Panc1 (cell line): Measurements from ENCODE around the gene VPS41. TPM values are rescaled to one million over a fixed set of nuclear protein-coding genes. Genes with fewer than 3 reads are reported as not detected.
A peak's percentile ranks its signal among the peaks of the same experiment; 100 is the strongest.

Experiments
- ATAC-seq: fragments of 200-7000 bp; cut with Tn5 transposase; 2 replicates; pipeline ENCODE4 v1.9.1; 2020; ENCODE audit warnings: mild to moderate bottlenecking, moderate library complexity
- BruUV-seq: library from RNA; stranded (reverse); fragments of 400-500 nt; replicated peaks from 2 replicates; lab custom pipeline; 2021; lab: Mats Ljungman, UMichigan
- CTCF ChIA-PET: fragments of 300-600 bp; sonication (Branson Sonifier 250); formaldehyde crosslinking; loops from one replicate; lab custom pipeline; 2022; ENCODE audit warnings: antibody characterized with exemption; lab: Charles Lee
- POLR2A ChIA-PET: fragments of 300-600 bp; sonication (Branson Sonifier 250); formaldehyde crosslinking; loops from one replicate; lab custom pipeline; 2022; ENCODE audit warnings: antibody characterized with exemption; lab: Charles Lee
- DNase-seq: peaks from one replicate; pipeline ENCODE4 v3.0.0-alpha.2; 2010; ENCODE audit warnings: low read depth, low spot score
- H3K27ac ChIP-seq: 2 replicates; pipeline ENCODE4 v1.5.1; 2011; ENCODE audit warnings: mild to moderate bottlenecking, low read length, inconsistent platforms
- H3K27me3 ChIP-seq: fragments of 200-500 bp; sonication (Bioruptor generic); 2 replicates; pipeline ENCODE4 v1.6.0; 2014; ENCODE audit warnings: low read length, inconsistent platforms; ENCODE audit not compliant: control insufficient read depth, insufficient read depth
- H3K36me3 ChIP-seq: fragments of 200-500 bp; sonication (Bioruptor generic); 2 replicates; pipeline ENCODE4 v1.5.1; 2014; ENCODE audit warnings: inconsistent platforms, mild to moderate bottlenecking, low read length, moderate library complexity; ENCODE audit not compliant: control insufficient read depth, insufficient read depth
- H3K4me1 ChIP-seq: 2 replicates; pipeline ENCODE4 v1.5.1; 2011; ENCODE audit warnings: inconsistent platforms, mild to moderate bottlenecking, low read length, moderate library complexity; ENCODE audit not compliant: control insufficient read depth, insufficient read depth
- H3K4me3 ChIP-seq, 2 experiments: 2 replicates each; pipeline ENCODE4 v1.5.1; 2011 to 2012; ENCODE audit warnings: low read depth in 2 of 2, low read length in 2 of 2, mild to moderate bottlenecking in 2 of 2, inconsistent platforms in 1 of 2, moderate library complexity in 1 of 2
- H3K9me3 ChIP-seq: fragments of 200-500 bp; sonication (Bioruptor generic); 2 replicates; pipeline ENCODE4 v1.5.1; 2014; ENCODE audit warnings: low read depth, mild to moderate bottlenecking, inconsistent platforms, low read length, moderate library complexity; ENCODE audit not compliant: control insufficient read depth, insufficient read depth
- CTCF ChIP-seq: fragments of 450-650 bp; IDR thresholded peaks from 2 replicates; pipeline ENCODE4 v1.5.1; 2017; ENCODE audit warnings: mild to moderate bottlenecking
- POLR2AphosphoS5 ChIP-seq: IDR thresholded peaks from 2 replicates; pipeline ENCODE4 v1.6.1; 2012; ENCODE audit warnings: mild to moderate bottlenecking, low read depth, low read length, moderate library complexity
- REST ChIP-seq, 2 experiments: IDR thresholded peaks; 2 replicates each; pipeline ENCODE4 v1.6.1; 2011 to 2012; ENCODE audit warnings: low read depth in 2 of 2, control low read depth in 1 of 2, low read length in 1 of 2, mild to moderate bottlenecking in 1 of 2, moderate library complexity in 1 of 2; ENCODE audit not compliant: insufficient read depth in 1 of 2
- SIN3A ChIP-seq: IDR thresholded peaks from 2 replicates; pipeline ENCODE4 v1.6.1; 2012; ENCODE audit warnings: low read depth, mild to moderate bottlenecking, low read length, moderate library complexity, borderline replicate concordance; ENCODE audit not compliant: insufficient read depth
- TCF7L2 ChIP-seq: IDR thresholded peaks from 2 replicates; pipeline ENCODE4 v1.6.1; 2011; ENCODE audit warnings: mild to moderate bottlenecking, low read depth, low read length, inconsistent platforms
- in situ Hi-C: cut with HindIII; loops from 2 replicates; pipeline ENCODE4 v1.10.0; 2016; ENCODE audit warnings: low sequenced_read_pairs, low pct_unique_long_range_greater_than_20kb
- intact Hi-C: fragments of 100-400 bp; cut with micrococcal nuclease; formaldehyde crosslinking; loops from one replicate; pipeline ENCODE4 v1.10.0; 2022; ENCODE audit not compliant: unreplicated experiment
- total RNA-seq: library from RNA; stranded (reverse); gene quantifications from one replicate; pipeline ENCODE4 v1.2.1, GENCODE V29; 2021; ENCODE audit not compliant: unreplicated experiment

VPS41 gene
- total RNA-seq, 1 experiment from 2014 or later: 127 TPM

- Histone ChIP-seq H3K4me1 (no peaks in the 10 kb centered on the region), H3K36me3 (no peaks in the 10 kb centered on the region), H3K27ac (no peak overlapping the region), H3K9me3 (no peaks in the 10 kb centered on the region), H3K4me3 (no peak overlapping the region), H3K27me3 (no peaks in the 10 kb centered on the region)
- no TSS peak for BruUV-seq
- ATAC-seq (no peak), DNase-seq (no peak)
- ChIA-PET CTCF (no interaction called here), POLR2A (no interaction called here)
- in situ Hi-C loops: no loop called here
- no peak for TF ChIP-seq POLR2AphosphoS5
- peak; percentile 17; the same call in 1 of the 2 replicates for TF ChIP-seq CTCF
- TF ChIP-seq SIN3A: no peak
- no peak for TF ChIP-seq TCF7L2
- no peak for TF ChIP-seq REST (IDR thresholded peaks at IDR 0.05; ENCODE audit: insufficient read depth in 1 of 2, low read depth in 2 of 2, low read length in 1 of 2)
- intact Hi-C loops: no loop called here
Observed at GRCh38 chr7:38716397-38716796, 192.6 kb downstream of the VPS41 start.

GRCh38 chr7:38709123-38709522, 199.9 kb downstream of the VPS41 start:
- Histone ChIP-seq H3K4me3 (no peak overlapping the region), H3K27ac (no peak overlapping the region), H3K4me1 (no peaks in the 10 kb centered on the region), H3K27me3 (0 out of 2 replicates have a peak, but pooled peaks cover 3% of the 10 kb centered on the region), H3K9me3 (no peaks in the 10 kb centered on the region), H3K36me3 (no peaks in the 10 kb centered on the region)
- ChIA-PET POLR2A (no interaction called here), CTCF (no interaction called here)
- DNase-seq (no peak), ATAC-seq (no peak)
- BruUV-seq: no TSS peak
- TF ChIP-seq CTCF (no peak), POLR2AphosphoS5 (no peak), REST (IDR thresholded peaks at IDR 0.05; ENCODE audit: insufficient read depth in 1 of 2, low read depth in 2 of 2, low read length in 1 of 2) (no peak), SIN3A (no peak), TCF7L2 (no peak)
- intact Hi-C loops (no loop called here), in situ Hi-C loops (no loop called here)
